Stimulated activated CD8-positive, alpha-beta memory T cell treated with anti-CD3 and anti-CD28 coated beads, Interleukin-7, amount 100 ng/mL, for 48 hours (primary cell): ENCODE results near the gene DNAJB12.

Source experiments
- DNase-seq, 2 donors: peaks; one replicate each; pipeline ENCODE4 v3.0.0-alpha.2; 2020; ENCODE audit warnings: low read depth in 1 of 2; ENCODE audit errors: extremely low read depth in 1 of 2

The DNAJB12 gene

DNA sequence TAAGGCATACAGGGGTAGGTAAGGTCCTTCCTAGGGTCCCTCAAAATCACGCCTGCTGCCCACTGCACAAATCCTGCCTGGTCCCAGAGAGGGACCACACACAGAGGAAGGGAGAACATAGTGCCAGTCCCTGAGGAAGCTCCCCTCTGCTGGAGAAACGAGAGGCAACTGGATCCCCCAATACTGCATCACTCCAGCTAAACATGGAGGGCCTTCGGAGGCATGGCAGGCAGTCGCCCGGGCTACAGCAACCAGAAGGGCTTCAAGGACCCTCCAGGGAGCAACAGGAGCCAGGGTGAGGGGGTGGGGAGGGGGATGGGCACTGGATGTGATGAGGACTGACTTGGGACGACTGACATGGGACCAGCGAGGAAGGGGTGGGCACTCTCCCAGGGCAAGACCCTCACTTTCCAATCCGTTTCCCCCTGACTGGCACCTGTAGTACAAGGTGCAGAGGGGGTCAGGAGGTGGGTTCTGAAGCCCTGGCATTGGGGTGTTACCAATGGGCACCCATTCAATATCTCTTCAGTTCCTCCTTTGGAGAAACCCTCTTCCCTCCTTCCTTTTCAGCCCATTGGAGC, 59.3 kb downstream of the DNAJB12 start:
- no peak for DNase-seq

DNA sequence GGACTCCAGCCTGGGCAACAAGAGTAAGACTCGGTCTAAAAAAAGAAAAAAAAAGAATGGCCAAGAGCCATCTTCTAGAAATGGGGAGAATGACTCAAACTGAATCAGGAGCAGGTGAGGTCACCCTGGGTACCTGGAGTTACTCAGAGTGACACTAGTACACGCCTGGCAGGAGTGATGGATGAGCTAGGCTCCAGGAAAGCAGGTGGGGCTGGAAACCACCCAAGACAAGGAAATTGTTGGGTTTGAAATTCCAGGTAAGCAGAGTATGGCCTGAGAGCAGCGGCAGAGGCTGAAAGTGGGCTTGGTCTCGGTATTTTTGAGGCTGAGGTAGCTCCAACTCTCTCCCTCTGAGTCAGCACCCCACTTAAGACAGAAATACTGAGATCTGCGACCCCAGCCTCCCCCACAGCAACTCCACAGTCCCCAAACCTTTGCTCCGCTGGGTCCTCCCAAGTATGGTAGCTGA, 62.5 kb downstream of the DNAJB12 start:
- peak in 1 of 2 donors; percentile 84 for DNase-seq

DNA sequence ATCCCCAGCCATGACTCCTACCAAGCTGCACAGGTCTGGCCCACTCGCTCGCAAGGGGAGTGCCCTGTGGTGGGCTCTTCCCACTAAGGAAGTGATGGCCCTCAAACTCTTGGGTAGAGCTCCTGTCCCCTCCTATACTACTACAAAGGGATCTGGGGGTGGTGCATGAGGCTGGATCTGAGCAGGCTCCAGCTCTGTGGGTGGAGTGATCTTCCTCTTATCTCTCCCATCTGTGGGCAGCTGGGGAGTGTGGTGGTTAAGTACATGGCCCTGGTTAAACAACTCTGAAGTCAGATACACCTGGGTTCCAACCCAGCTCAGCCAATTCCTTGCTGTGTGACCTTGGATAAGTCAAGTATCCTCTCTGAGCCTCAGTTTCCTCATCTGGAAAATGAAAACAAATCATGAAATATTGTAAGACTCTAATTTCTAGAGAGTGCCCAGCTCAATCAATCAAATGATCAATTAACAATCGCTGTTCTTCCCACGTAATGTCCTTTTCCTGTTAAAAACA, 63.6 kb downstream of the DNAJB12 start:
- no peak for DNase-seq

DNA sequence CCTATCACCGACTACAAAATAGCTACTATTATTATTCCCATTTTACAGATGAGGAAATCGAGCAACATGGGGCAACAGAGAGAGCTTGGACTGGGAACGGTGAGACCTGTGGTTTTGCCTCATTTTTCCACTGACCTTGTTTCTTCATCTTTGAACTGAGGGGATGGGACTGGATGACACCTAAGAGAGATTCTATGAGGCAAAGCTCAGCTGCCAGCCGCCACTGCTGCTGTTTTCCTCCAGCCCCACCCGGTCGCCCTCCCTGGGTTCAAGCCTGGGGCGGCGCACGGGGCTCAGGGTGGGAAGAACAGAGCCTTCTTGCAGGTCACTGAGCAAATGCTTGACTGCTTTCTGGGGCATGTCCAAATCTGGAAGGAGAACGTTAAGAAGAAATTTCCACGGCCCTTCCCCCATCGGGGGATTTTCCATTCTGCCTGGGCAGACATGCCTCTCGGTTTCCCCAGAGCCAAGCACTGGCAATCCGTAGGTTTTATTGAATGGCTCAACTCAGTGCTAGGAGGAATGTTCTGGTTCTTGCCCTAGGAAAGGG, 68.7 kb downstream of the DNAJB12 start:
- DNase-seq: no peak

DNA sequence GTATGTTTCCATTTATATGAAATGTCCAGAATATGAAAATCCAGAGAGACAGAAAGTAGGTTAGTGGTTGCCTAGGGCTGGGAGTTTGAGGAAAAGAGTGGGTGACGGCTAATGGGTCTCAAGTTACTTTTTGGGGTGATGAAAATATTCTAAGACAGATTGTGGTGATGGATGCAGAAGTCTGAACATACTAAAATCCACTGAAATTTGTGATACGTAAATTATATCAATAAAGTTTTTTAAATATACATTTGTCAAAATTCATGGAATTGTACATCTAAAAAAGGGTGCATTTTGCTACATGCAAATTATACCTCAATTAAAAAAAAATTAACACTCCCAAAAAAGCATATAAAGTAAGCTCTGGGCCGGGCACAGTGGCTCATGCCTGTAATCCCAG, 71.6 kb downstream of the DNAJB12 start:
- DNase-seq: no peak
